Stomach smooth muscle (tissue), 2 donors: ENCODE results near the gene SEMA6D.

Experiments
- H3K27ac ChIP-seq: one replicate; pipeline ENCODE4 v1.7.0; 2013; ENCODE audit warnings: mild to moderate bottlenecking, low read length, inconsistent platforms
- H3K27me3 ChIP-seq, 2 donors: one replicate each; pipeline ENCODE4 v1.7.0; 2013; ENCODE audit warnings: low read length in 2 of 2; ENCODE audit not compliant: insufficient read depth in 2 of 2, control insufficient read depth in 1 of 2
- H3K36me3 ChIP-seq, 2 donors: one replicate each; pipeline ENCODE4 v1.7.0; 2013; ENCODE audit warnings: low read length in 2 of 2; ENCODE audit not compliant: control insufficient read depth in 2 of 2, insufficient read depth in 2 of 2
- H3K4me1 ChIP-seq: one replicate; pipeline ENCODE4 v1.7.0; 2013; ENCODE audit warnings: low read length; ENCODE audit not compliant: control insufficient read depth, insufficient read depth
- H3K4me3 ChIP-seq, 2 donors: one replicate each; pipeline ENCODE4 v1.7.0; 2013; ENCODE audit warnings: low read length in 2 of 2
- H3K9ac ChIP-seq, 2 donors: one replicate each; pipeline ENCODE4 v1.7.0; 2013; ENCODE audit warnings: low read length in 2 of 2, mild to moderate bottlenecking in 1 of 2
- H3K9me3 ChIP-seq, 2 donors: one replicate each; pipeline ENCODE4 v1.7.0; 2013; ENCODE audit warnings: low read length in 2 of 2; ENCODE audit not compliant: control insufficient read depth in 2 of 2
- donor health status: healthy.
- donor health status: Pancreatic carcinoma.

Gene SEMA6D

DNA sequence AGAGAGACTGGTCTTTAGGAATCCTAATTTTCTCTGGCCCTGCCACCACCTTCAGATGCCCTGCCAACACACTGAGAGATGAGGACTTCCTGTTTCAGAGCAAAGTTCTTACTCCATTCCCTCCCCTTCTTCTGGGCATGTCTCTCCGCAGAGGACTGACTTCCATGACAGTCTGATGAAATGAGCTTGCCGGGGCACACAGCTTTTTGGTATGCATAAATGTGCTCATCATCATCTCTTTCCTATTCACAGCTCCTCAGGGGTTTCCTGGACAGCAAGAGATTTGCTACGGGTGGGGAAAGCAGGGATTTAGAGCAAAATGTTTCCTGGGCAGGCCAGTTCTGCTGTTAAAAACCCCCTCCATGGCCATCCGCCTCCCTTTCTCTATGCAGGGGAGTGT is 27.6 kb upstream of the SEMA6D start:
- H3K9ac ChIP-seq, result no peak overlapping the region
- H3K4me3 ChIP-seq, result no peak overlapping the region
- H3K27me3 ChIP-seq, result no peaks in the 10 kb centered on the region
- H3K4me1 ChIP-seq, result no peaks in the 10 kb centered on the region
- no peak overlapping the region for H3K27ac ChIP-seq
- no peaks in the 10 kb centered on the region for H3K36me3 ChIP-seq
- no peaks in the 10 kb centered on the region for H3K9me3 ChIP-seq

DNA sequence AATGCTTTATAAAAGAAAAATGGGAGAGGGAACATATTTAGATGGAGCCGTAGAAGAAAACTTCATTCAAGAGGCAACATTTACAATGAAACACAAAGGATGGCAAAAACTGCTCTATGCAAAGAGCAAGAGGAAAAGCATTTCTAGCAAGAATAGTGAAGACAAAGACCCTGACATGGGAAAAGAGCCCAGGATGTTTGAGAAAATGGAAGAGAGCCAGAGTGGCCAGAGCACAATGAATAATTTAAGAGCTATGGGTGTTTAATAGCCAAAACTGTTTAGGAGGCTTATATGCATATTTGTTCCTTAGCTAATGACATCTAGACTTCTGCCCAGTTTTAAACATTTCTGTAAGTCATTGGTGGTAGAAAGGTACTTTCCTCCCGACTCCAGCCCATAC is 25.4 kb upstream of the SEMA6D start:
- Histone ChIP-seq H3K4me3 (no peak overlapping the region), H3K9me3 (no peaks in the 10 kb centered on the region)

DNA sequence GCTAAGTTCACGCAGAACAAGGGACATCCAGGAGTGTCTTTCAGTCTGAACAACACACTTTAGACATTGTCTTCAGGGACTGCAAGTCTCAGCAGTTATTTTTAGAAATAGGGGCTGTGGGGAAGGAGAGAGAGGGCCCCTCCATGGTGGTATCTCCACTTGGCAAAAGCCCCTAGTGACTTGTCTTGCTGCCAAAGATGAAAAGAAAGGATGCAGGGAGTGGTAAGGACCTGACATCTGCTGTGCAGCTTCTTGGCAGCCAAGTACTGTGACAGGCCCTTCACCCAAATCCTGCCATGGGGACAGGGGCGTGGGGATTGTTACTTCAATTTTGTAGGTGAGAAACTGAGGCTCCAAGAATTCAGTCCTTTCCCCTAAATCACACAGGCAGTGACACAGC is 21.0 kb upstream of the SEMA6D start:
- Histone ChIP-seq H3K9me3 (no peaks in the 10 kb centered on the region), H3K27me3 (no peaks in the 10 kb centered on the region), H3K36me3 (no peaks in the 10 kb centered on the region), H3K9ac (no peak overlapping the region), H3K4me1 (no peaks in the 10 kb centered on the region), H3K4me3 (no peak overlapping the region), H3K27ac (no peak overlapping the region)

More for the DNA sequence above, 25.4 kb upstream of the SEMA6D start:
- Histone ChIP-seq H3K27me3 (no peaks in the 10 kb centered on the region), H3K36me3 (no peaks in the 10 kb centered on the region), H3K27ac (no peak overlapping the region), H3K9ac (no peak overlapping the region), H3K4me1 (no peaks in the 10 kb centered on the region)

DNA sequence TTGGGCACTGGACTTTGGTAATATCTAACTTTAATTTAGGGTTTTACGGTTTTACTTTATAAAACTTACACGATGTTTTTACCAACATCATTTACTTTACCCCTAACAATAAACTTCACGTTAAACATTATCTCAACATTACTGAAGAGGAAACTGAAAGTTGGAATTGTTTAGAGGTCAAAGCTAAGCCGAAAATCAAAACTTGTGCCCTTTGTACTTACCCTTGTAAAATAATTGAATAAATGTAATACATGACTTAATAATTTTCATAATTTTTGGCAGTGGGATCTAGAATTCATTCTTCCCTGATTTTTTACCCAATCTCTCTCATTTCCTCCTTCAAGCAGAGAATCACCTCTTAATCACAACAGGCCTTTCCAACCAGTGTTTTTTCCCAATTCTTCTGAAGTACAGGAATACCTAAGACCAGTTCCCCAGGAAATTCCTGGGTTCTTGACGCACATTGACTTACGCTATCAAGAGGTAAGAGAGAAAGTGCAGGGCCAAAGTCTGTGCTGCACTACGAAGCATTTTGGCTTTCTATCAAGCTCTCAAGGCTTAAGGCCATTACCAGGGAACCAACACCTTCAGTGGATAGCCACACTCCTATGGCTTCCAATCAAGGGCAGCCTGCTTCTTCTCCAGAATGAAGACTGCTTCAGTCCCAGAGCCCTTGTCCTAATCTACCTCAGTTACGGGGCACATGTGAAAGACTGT is 11.9 kb upstream of the SEMA6D start:
- Histone ChIP-seq H3K27me3 (no peaks in the 10 kb centered on the region), H3K4me3 (no peak overlapping the region), H3K4me1 (no peaks in the 10 kb centered on the region), H3K9ac (no peak overlapping the region), H3K27ac (no peak overlapping the region), H3K36me3 (no peaks in the 10 kb centered on the region), H3K9me3 (no peaks in the 10 kb centered on the region)

DNA sequence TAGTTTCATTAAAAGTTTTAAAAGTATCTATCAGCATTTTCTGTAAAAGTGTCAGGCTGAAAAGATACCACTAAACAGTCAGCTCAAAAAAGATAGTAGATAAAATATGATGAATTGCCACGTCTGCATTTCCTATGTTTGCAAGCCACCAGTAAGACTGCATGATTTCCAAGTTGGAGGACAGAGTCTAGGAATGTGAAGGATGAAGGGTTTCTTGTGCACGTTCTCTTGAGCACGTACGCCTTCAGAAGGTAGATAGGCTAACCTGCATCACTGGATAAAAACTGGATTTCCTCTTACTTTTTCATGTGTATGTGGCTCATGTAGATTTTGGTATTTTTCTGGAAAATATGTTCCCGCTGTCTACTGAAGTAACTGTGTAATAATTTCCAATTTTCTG is 9.9 kb upstream of the SEMA6D start:
- Histone ChIP-seq H3K9ac (no peak overlapping the region), H3K36me3 (no peaks in the 10 kb centered on the region), H3K9me3 (no peaks in the 10 kb centered on the region)

DNA sequence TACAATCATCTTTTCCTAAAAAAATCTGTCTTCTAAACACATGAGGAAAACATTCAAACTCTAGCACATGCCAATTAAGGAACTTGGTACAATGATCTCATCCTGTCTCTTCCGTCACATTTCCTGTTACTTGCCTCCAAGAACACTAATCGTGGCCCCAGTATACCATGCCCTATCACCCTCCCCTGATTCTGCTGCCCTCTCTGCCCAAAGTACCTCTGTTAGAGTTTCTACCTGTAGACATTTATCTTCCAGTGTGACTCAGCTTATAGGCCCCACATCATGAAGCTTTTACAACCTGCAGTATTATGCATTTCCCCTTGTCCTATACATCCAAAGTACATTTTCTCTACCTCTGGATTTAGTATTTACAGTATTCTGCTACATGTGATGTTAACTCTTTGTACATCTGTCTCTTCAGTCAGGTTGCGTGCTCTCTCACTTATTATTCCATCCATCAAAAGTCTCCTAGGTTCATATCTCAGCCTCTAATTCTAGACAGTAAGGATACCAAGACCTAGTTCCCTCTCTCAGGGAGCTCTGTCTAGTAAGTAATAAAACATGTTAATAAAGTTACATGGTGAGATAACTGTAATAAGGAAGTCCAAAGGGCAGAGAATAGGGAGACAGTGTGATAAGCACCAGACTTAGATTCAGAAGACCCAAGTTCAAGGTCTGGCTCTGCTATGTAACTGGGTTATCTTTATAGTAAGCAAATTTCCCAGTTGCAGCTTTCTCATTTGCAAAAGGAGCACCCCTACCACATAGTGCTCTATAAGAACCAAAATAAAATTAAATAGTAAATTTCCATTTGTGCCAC is 8.9 kb upstream of the SEMA6D start:
- no peak overlapping the region for H3K4me3 ChIP-seq
- H3K9ac ChIP-seq, result no peak overlapping the region
- no peaks in the 10 kb centered on the region for H3K27me3 ChIP-seq
- no peaks in the 10 kb centered on the region for H3K4me1 ChIP-seq
- no peak overlapping the region for H3K27ac ChIP-seq
- no peaks in the 10 kb centered on the region for H3K36me3 ChIP-seq
- no peaks in the 10 kb centered on the region for H3K9me3 ChIP-seq

More for the DNA sequence above, 9.9 kb upstream of the SEMA6D start:
- Histone ChIP-seq H3K27ac (no peak overlapping the region), H3K4me1 (no peaks in the 10 kb centered on the region), H3K4me3 (no peak overlapping the region), H3K27me3 (no peaks in the 10 kb centered on the region)

DNA sequence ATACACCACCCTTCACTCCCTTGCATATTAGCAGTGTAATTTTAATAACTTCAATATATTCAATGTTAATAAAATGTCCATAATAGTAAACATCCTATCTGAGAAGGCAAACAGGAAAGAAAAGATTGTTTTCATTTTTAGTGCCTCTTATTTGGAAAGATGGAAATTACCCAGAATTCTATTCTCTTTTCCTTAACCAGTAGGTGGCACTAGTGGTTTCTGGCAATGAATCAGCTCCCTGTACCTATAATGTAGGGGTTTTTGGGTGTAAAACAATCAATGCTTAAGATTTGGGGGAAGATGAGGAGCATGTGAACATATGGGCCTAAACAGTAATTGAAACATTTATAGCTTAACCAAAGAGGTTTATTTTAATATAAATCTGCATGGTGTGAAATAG is 5.7 kb upstream of the SEMA6D start:
- H3K27me3 ChIP-seq, result no peaks in the 10 kb centered on the region

DNA sequence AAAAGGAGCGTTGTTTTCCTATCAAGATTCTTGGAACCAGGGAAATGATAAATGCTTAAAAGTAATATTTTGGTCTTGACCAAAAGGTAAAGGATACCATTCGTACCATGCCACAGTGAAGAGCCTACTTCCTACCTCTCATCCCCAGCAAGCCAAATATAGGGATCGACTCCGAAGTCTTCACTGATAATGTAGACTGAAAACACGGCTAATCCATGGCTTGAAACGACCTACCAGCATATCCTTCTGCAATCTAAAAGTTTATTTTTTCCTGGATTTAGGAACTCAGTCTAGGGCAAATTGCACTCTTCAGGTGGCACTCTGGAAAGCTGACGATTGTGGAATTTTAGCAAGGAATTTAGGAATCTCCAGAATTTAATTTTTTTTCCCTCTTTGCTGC is 1.9 kb upstream of the SEMA6D start:
- Histone ChIP-seq H3K36me3 (no peaks in the 10 kb centered on the region), H3K27me3 (no peaks in the 10 kb centered on the region), H3K9me3 (no peaks in the 10 kb centered on the region), H3K4me1 (peaks cover 7% of the 10 kb centered on the region), H3K27ac (no peak overlapping the region), H3K4me3 (peak overlapping the region in 1 of 2 donors; percentile 30), H3K9ac (no peak overlapping the region)

More for the DNA sequence above, 5.7 kb upstream of the SEMA6D start:
- Histone ChIP-seq H3K9ac (no peak overlapping the region), H3K4me1 (peaks cover 7% of the 10 kb centered on the region), H3K4me3 (no peak overlapping the region), H3K27ac (no peak overlapping the region), H3K9me3 (no peaks in the 10 kb centered on the region), H3K36me3 (no peaks in the 10 kb centered on the region)

DNA sequence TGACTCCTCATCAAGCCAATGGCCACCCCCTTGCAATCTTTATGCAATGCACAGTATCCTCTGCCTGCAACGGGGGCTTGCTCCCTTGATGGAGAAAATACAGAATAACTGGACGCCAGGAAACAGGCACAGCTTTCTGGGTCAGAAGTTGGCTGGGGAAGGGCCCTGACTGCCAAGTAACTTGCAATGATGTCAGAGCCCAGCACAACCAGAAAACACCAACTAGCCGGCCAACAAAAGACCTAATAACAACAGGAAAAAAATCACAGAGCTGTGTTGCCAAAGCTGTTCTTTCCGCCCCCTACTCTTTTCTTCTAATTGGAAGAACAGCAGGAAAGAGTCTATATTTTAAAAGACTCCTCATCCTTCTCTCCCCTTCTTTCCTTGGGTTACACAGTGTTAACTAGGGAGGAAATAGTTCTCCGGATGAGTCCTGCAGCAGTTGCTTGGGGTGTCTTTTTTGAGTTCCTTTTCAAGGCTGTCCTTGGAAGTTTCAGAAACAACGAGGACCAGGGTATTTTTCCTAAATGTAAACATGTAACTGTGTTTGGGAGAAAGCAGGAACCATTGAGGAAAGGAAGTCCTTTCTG is 1.4 kb upstream of the SEMA6D start:
- no peaks in the 10 kb centered on the region for H3K9me3 ChIP-seq
- H3K9ac ChIP-seq, result no peak overlapping the region
- no peaks in the 10 kb centered on the region for H3K36me3 ChIP-seq
- H3K4me3 ChIP-seq, result peak overlapping the region in 1 of 2 donors; percentile 30
- H3K4me1 ChIP-seq, result peaks cover 7% of the 10 kb centered on the region
- H3K27me3 ChIP-seq, result no peaks in the 10 kb centered on the region
- H3K27ac ChIP-seq, result peak overlapping the region; percentile 7

DNA sequence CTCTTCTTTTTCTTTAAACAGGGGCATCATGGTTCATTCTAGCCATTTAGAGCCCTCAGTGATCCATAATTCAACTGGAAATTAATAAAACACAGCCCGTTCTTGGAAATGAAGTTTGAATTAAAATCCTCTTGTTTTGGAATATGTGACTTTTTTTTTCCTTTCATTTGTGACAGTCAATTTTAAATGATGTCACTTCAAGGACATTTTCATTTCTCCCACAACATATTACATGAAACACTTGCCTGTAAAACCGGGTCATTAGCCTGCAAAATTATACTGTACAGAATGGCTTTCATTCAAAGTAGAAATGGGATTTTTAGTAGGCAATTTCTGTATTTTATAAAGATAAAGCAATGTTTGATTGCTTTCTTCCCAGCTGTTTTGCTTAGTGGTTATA is 789 bp upstream of the SEMA6D start:
- H3K4me3 ChIP-seq, result peak overlapping the region; percentile 57 to 91
- H3K9me3 ChIP-seq, result no peaks in the 10 kb centered on the region
- no peak overlapping the region for H3K9ac ChIP-seq
- no peaks in the 10 kb centered on the region for H3K27me3 ChIP-seq
- peak overlapping the region; percentile 7 for H3K27ac ChIP-seq
- peaks cover 11% of the 10 kb centered on the region for H3K4me1 ChIP-seq
- H3K36me3 ChIP-seq, result no peaks in the 10 kb centered on the region
